NCI-H748 treated with DMSO at 0.1 percent for 48 hours (cell line): ENCODE results near the gene SAMD4A.

ENCODE experiments used
- DNase-seq: peaks from one replicate; lab custom pipeline; 2025; lab: John Stamatoyannopoulos, UW

The SAMD4A gene

GRCh38 chr14:54766276-54767138 is 199.6 kb downstream of the SAMD4A start:
- DNase-seq: no peak

DNA sequence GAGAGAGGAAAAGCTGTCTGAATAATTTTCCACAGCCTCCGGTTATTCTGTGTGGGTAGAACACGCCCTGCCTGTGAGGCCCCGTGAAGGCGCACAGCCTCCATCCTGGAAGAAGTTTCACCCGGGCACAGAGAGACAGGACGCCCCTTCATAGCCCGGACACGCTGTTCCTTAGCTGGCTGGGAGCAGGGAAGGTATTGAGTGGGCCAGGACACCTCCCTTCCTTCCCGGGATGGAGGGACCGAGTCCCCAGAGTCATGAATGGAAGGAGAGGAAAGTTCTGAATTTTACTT is 200.2 kb downstream of the SAMD4A start:
- DNase-seq: no peak

DNA sequence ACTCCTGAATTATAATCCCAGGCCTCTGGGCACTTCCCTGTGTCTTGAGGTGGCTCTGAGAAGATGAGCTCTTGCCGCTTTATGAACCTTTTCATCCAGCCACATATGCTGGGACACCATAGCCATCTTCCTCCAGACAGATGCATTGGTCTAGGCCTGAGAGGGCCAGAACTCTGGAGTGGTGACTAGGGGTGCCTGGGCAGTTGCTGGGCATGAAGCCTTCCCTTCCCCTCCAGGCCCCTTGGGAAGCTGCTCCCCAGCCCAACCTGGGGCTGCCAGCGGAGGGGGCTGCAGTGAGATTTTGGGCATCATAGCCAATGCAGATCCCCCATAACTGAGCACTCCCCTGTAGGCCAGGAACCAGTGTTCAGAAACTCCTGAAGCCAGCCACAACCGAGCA is 200.5 kb downstream of the SAMD4A start:
- no peak for DNase-seq

DNA sequence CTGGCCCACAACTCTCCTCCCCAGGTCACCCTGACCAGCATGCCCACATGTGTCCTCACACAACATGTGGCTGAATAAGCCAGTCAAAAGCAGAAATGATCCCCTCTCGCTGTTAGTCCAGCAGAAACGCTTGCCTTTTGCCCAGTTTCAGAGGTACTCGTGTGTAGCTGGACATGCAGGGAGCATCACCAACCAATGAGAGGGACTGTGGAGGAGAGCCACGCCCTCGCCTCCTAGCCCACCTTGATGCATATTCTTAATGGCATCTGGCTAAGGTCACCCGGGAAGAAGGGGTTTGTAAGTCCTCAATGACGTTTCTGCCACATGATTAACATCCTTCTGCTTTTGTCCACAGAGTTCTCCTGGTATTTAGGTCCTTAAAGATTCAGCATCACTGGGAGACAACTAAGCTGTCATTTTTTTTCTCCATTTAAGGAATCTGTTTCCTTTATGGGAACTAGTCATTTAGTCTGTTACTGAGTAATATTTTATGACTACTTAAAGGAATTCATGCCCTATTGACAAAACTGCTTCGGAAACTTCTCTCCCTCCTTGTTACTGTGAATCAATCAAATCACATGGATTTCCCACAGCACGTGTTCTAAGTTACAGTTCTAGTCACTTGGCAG is 201.7 kb downstream of the SAMD4A start:
- DNase-seq: no peak

DNA sequence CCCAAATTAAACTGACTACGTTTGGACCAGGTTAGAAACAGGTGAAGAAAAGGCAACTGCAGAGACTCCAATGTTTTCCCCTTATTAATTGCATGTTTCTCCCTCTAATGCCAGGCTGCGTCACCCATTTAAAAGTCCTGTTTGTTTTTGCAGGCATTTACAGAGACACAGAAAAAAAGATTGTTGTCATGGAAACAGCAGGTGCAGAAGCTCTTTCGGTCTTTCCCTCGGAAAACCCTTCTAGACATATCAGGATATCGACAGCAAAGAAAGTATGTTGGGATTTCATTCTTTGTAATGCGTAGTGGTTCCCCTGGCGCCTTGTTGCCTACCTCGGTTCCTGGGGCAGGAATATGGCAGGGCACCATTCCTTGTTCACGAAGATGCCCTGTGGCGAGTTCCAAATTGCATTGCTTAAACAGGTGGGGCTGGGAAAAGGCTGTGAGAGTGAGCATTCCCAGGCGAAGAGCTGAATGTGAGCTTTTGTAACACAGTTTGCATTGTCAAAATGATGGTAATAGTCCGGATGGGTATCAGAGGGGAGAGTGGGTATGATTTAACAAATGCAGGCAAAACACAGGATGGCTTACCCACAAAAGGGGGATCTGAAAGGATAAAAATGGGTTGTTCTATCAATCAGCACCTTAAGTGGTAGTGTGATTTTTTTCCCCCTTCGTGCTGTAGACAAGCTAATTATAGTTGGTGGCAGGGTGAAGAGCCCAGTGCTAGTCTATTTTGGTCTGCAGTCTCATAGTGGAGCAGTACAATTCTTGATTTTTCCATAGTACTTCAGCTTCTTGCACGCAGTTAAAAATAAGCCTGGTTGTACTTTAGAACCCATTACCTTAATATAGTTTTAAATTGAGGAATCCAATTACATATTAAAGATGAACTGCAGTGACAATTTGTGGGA is 203.3 kb downstream of the SAMD4A start:
- DNase-seq: peak; percentile 75

GRCh38 chr14:54771411-54772027 is 204.6 kb downstream of the SAMD4A start:
- DNase-seq: no peak

DNA sequence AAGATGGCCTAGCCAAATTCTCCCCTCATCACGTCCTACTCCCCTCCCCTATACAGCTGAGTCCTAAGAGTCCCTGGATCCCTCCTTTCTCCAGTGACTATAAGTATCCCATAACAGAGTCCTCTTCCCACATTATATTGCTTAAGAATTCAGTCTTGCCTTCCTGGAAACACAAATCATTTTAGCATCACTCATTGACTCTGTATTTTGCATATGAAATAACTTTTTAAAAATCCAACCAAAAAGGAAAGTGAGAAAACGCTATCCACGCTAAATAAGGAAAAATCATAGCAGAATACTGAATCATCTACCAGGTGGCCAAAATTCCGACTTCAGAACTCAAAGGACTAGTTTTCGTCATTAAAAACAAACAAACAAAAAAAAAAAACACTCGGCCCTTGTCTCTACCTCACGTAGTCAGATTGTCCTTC is 205.5 kb downstream of the SAMD4A start:
- DNase-seq: no peak

DNA sequence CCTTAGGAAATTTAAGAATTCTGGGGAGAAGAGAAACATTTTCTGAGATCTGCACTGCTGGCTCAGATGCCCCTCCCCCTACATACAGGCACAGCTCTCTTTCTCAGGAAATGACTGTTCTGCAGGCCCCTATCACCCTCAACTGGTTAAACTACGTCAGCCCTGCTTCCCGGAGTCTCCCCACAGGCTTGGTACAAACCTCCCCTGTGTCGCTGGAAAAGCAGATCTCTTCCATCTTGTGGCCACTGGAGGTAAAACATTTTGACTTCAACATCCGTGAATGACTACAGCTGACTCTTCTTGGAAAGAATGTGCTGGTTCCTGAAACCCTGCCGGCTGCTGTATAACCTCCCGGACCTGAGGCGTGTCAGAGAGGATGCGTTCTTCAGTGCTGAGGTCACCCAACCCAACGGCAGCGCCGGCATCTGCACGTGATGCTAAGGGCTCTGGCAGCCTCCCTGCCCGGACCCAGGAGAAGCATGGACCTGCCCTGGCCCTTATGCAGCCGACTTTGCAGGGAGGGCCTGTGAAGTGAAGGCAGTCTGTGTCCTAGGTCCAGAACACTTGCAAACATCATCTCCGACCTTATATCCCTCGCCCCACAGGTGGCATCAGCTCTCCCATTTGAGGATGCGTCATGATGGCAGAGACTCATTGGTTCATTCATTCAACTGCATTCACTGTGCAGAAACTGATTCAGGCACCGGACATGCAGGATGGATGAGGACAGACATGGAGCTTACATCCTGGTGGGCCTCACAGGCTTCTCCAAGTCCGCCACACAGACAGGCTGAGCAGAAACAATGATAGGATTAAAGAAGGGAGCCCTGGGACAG is 206.5 kb downstream of the SAMD4A start:
- peak; percentile 50 for DNase-seq

GRCh38 chr14:54774824-54775223 is 207.9 kb downstream of the SAMD4A start:
- DNase-seq: no peak

GRCh38 chr14:54775486-54776140 is 208.7 kb downstream of the SAMD4A start:
- no peak for DNase-seq

DNA sequence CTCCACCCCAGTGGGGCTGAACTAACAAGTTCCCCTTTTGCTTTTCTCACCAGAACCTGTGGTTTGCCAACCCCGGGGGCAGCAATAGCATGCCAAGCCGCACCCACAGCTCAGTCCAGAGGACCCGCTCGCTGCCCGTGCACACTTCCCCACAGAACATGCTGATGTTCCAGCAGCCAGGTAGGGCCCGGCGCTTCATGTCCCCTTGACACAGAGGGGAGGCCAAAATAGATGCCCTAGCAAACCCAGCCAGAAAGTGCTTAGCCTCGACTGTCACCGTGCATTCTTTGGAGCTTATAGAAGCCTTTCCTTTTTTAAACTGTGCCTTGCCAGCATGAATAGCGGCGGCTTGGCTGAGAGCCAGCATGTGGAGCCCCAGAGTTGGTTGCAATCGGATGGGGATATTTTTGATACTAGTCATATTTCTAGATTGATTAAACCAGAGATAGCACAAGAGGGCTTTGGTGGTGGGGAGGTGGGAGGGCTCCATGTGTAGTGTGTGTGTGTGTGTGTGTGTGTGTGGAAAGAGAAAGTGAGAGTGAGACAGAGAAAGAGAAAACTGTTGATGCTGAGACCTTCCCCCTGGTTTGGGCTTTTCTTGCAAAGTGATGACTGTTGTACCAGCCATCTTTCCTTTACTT is 209.6 kb downstream of the SAMD4A start:
- no peak for DNase-seq

DNA sequence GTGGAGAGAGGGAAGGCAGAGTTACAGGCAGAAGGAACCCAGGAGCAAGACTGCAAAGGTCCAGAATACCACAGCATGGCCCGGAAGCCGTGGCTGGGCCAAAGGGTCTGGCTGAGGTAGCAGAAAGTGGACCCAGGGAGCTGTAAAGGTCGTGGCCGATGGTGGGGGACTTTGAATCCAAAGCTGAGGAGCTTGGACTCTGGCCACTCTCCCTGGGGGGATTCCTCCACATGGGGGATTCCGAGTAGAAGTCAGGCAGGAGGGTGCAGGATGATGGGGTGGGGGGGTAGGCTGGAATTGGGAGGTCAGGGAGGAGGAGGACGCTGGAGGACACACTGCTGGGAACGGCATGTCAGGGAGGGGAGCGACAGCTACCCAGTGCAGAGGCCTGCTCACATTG is 210.5 kb downstream of the SAMD4A start:
- no peak for DNase-seq

- DNase-seq: no peak
Observed at GRCh38 chr14:54778618-54779345, 211.9 kb downstream of the SAMD4A start.

DNA sequence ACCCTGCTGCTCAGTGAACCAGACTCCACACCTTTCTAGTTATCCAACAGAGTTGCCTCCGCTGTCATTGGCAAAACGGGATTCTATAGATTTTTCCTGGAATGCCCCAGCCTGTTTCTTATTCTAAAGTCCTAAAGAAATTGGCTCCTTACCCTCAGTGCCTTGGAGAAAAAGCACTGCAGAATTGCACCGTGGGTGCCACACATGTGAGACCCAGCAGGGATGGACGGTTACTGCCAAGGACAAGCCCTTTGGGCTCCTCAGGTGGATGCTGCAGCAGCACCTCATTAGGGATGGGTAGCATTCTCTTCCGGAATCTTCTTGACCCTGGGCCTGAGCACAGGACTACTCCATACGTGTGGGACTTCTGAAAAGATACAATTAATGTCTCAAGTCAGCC is 214.2 kb downstream of the SAMD4A start:
- DNase-seq: no peak

GRCh38 chr14:54781961-54782750 is 215.2 kb downstream of the SAMD4A start:
- no peak for DNase-seq

DNA sequence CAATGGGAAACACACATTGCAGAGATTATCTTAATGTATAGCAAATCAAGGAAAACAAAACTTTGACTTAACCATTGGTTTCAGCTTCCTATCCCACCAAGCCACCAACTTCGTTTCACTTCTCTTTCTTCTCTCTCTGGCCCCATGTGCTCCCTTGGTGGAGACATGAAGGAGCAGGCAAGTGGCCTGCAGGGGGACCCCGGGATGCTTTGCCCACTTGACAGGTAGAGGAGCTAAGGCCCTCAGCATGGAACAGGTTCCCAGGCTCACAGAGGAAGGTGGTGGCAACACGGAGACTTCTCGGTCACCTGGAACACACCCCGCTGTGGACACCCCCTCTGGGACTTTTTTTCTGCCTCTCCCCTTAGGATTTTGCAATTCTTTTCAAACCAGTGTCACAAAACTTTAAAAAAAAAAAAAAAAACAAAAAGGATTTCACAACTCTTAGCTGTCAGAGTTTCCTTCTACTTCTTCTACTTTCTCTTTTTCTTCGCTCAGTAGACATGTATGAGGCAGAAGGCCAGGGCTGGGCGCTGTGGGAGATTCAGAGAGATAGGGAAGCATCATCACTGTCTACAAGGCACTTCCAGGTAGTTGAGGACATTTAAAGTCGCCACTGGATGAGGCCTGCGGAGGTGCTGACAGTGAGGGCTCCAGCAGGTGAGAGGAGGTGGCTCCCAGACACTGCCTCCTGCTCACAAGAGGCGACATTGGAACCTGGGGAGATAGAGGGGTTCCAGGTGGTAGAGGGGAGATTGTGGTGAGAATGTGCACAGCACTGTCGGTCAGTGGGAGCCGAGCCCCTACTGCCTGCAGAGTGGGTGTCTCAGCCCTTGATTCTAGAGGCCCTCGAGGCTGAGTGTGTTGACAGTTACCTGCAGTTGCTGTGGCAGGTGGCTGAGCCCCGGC is 216.1 kb downstream of the SAMD4A start:
- DNase-seq: peak; percentile 11

- no peak for DNase-seq
Observed at GRCh38 chr14:54783660-54784015, 216.7 kb downstream of the SAMD4A start.

- no peak for DNase-seq
Observed at GRCh38 chr14:54784060-54784459, 217.1 kb downstream of the SAMD4A start.
